Measurements from ENCODE around the gene ZNF548. TPM values are rescaled to one million over a fixed set of nuclear protein-coding genes. Genes with fewer than 3 reads are reported as not detected.

ZNF548 gene
- total and polyA plus RNA-seq, 11 donors = 5.1 to 20.3 (median 14.7) TPM

- TF ChIP-seq POLR2A (IDR thresholded peaks at IDR 0.05) (no peak), CTCF (IDR thresholded peaks at IDR 0.05) (no peak)
- H3K27ac ChIP-seq = no peak overlapping the region
- peaks cover 0 to 41% (median 16%) of the 10 kb centered on the region in 12 donors for H3K4me1 ChIP-seq
- 94 to 97% (median 96%) methylated on average over 5 of the region's 5 CpGs for WGBS, 4 donors
- no peak for ATAC-seq
- peaks cover 10 to 74% (median 62%) of the 10 kb centered on the region in 9 donors for H3K36me3 ChIP-seq
- no peaks in the 10 kb centered on the region for H3K27me3 ChIP-seq
- peaks cover 0 to 77% (median 5%) of the 10 kb centered on the region in 12 donors for H3K9me3 ChIP-seq
- no peak for DNase-seq
- intact Hi-C loops (cut with DNase I) = loop anchor here in 4 of 10 donors (5.0 to 10.0 kb wide), 3 partner anchors 35 to 253 kb away; partner anchors contain the start of genes ZNF543 (in 2 of the 4) and ZNF460 (in 1 of the 4)
- H3K4me3 ChIP-seq = no peak overlapping the region
Observed at GRCh38 chr19:57357406-57357805, 32.2 kb upstream of the ZNF548 start.

DNA sequence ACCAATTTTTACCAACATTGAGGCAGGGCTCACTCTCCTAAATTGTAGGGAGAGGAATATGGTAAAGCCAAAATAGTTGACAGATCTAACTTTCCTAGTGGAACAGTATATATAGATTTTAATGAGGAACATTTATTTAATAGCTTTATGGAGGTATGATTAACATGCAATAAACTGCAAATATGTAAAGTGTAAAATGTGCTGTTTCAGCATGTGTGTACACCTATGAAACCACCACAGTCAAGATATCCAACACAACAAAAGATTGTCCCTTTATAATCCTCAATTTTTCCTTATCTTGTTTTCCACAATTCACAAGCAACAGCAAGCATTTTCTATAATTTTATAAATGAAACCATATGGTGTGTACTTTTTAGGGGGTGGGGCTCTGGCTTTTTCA is 30.4 kb upstream of the ZNF548 start:
- H3K36me3 ChIP-seq = peaks cover 10 to 58% (median 51%) of the 10 kb centered on the region in 9 donors
- no peak overlapping the region for H3K27ac ChIP-seq
- no peaks in the 10 kb centered on the region for H3K27me3 ChIP-seq
- peaks cover 0 to 63% (median 5%) of the 10 kb centered on the region in 12 donors for H3K9me3 ChIP-seq
- no peak for DNase-seq
- H3K4me3 ChIP-seq = no peak overlapping the region
- TF ChIP-seq CTCF (IDR thresholded peaks at IDR 0.05) (no peak), POLR2A (IDR thresholded peaks at IDR 0.05) (no peak)
- no peak for ATAC-seq
- peaks cover 0 to 34% (median 16%) of the 10 kb centered on the region in 12 donors for H3K4me1 ChIP-seq
- intact Hi-C loops (cut with DNase I) = loop anchor here in 4 of 10 donors (5.0 to 10.0 kb wide), 3 partner anchors 37 to 254 kb away; partner anchors contain the start of genes ZNF543 (in 2 of the 4) and ZNF460 (in 1 of the 4)

- Histone ChIP-seq H3K27ac (peak overlapping the region; percentile 83 to 98 (median 94)), H3K4me3 (peak overlapping the region in 10 of 12 donors; percentile 15 to 97 (median 82)), H3K36me3 (peaks cover 0 to 39% (median 21%) of the 10 kb centered on the region in 9 donors), H3K4me1 (peaks cover 0 to 37% (median 20%) of the 10 kb centered on the region in 12 donors), H3K9me3 (peaks cover 0 to 36% (median 0%) of the 10 kb centered on the region in 12 donors), H3K27me3 (no peaks in the 10 kb centered on the region)
- 62 to 74% (median 71%) methylated on average over 2 of the region's 2 CpGs for WGBS, 4 donors
- ATAC-seq (no peak), DNase-seq (no peak)
- TF ChIP-seq POLR2A (IDR thresholded peaks at IDR 0.05) (no peak), CTCF (IDR thresholded peaks at IDR 0.05) (no peak)
- intact Hi-C loops (cut with DNase I) = loop anchor here in 3 of 10 donors (5.0 kb wide), 2 partner anchors 40 to 80 kb away; partner anchors contain the start of genes ZNF543 (in 2 of the 3) and ZNF460 (in 1 of the 3)
Observed at GRCh38 chr19:57362419-57362818, 27.2 kb upstream of the ZNF548 start.

DNA sequence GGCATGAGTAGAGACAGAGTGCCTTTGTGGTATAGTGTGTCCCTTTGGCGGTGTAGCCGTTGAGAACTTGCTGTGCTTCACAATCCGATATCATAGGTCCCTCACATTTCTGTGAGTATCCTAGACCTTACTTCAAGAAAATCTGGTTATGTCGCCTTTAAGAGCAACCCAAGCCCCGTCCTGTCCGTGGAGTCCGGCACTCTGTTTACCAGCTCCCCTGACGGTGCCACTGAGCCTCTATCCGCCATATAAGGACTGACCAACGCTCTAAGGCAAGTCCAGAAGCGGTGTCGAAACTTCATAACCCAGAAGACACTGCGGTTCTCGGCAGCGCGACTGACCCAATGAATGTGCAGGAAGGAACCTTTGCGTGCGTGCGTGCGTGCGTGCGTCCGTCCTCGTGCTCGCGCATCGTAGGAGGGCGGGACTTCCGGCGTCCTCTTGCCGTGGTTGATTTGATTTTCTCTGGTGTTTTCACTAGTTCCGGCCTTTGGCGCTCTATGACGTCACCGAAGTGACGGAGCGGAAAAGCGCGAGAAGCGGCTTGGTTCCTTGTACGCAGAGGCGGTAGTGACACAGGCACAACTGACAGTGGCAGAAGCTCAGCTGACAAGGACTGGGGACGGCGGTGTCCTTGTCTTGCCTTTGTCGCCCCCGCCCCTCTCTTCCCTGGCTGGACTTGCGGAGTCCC is 26.5 kb upstream of the ZNF548 start, which contains the start of the genes TRAPPC2B and ZNF547:
TSS of gene TRAPPC2B (plus strand) at position 555 of the 691 bp plus-strand sequence. CDS start 1,283 bp downstream, outside the sequence.
TSS of gene ZNF547 (plus strand) at position 555 of the 691 bp plus-strand sequence. CDS start 5,005 bp downstream, outside the sequence.
- Histone ChIP-seq H3K27me3 (no peaks in the 10 kb centered on the region), H3K4me1 (peaks cover 0 to 37% (median 20%) of the 10 kb centered on the region in 12 donors), H3K27ac (peak within 1 kb of the TSS; percentile 83 to 98 (median 94)), H3K36me3 (peaks cover 0 to 31% (median 14%) of the 10 kb centered on the region in 9 donors), H3K4me3 (peak within 1 kb of the TSS; percentile 62 to 97 (median 82)), H3K9me3 (peaks cover 0 to 32% (median 0%) of the 10 kb centered on the region in 12 donors)
- WGBS, 4 donors = 1 to 5% (median 2%) methylated on average over 25 to 47 of the region's 47 CpGs
- peak; percentile 99 to 100 (median 99) for DNase-seq
- peak; percentile 94 to 97 (median 96) for ATAC-seq
- TF ChIP-seq CTCF (IDR thresholded peaks at IDR 0.05) (no peak), POLR2A (IDR thresholded peaks at IDR 0.05) (peak in 1 of 2 donors; percentile 68)
- intact Hi-C loops (cut with DNase I) = loop anchor here in 4 of 10 donors (1.0 to 5.0 kb wide), 3 partner anchors 12 to 81 kb away; partner anchors contain the start of genes ZNF543 (in 2 of the 4), ZNF304 (in 1 of the 4) and ZNF460 (in 1 of the 4)

Measured in heart left ventricle (tissue), 16 donors.